ENCODE data around the gene JAM2. TPM values are rescaled to one million over a fixed set of nuclear protein-coding genes. Genes with fewer than 3 reads are reported as not detected.
A peak's percentile ranks its signal among the peaks of the same experiment; 100 is the strongest.

Gene JAM2
- total RNA-seq, 1 experiment from 2014 or later: 4.8 TPM

- CTCF ChIA-PET: no interaction called here
- no peaks in the 10 kb centered on the region for H3K4me1 Mint-ChIP-seq
- ATAC-seq (no peak), DNase-seq (ENCODE audit: low spot score) (no peak)
- TF ChIP-seq FOXK1 (CRISPR knock-in tag; IDR thresholded peaks at IDR 0.05) (no peak), FOXJ3 (CRISPR knock-in tag; IDR thresholded peaks at IDR 0.05; ENCODE audit: borderline replicate concordance) (no peak), MLX (CRISPR knock-in tag; IDR thresholded peaks at IDR 0.05) (no peak), CREB1 (CRISPR knock-in tag; IDR thresholded peaks at IDR 0.05) (no peak), ZNF263 (CRISPR knock-in tag; IDR thresholded peaks at IDR 0.05; ENCODE audit: low read depth) (no peak), ZNF512 (CRISPR knock-in tag; IDR thresholded peaks at IDR 0.05; ENCODE audit: borderline replicate concordance) (no peak)
- H3K27me3 Mint-ChIP-seq (ENCODE audit: low read depth): no peaks in the 10 kb centered on the region
- POLR2A ChIA-PET: interaction anchor here (0.7 kb wide), 1 partner anchor 1355 kb away, joined by 4 read pairs; no protein-coding TSS in a partner anchor
- no peak overlapping the region for H3K27ac Mint-ChIP-seq
- H3K4me3 Mint-ChIP-seq: no peak overlapping the region
- H3K9me3 Mint-ChIP-seq: no peaks in the 10 kb centered on the region
- peaks cover 58% of the 10 kb centered on the region for H3K36me3 Mint-ChIP-seq
Observed at GRCh38 chr21:25589887-25590286, 49.2 kb upstream of the JAM2 start.

- DNase-seq (ENCODE audit: low spot score) (peak; percentile 93), ATAC-seq (peak; percentile 95)
- no peaks in the 10 kb centered on the region for H3K27me3 Mint-ChIP-seq (ENCODE audit: low read depth)
- POLR2A ChIA-PET: interaction anchor here (0.5 to 1.0 kb wide), 2 partner anchors 127 to 1024 kb away, joined by 3 to 7 read pairs; partner anchors contain the start of genes ATP5PF and GABPA
- H3K27ac Mint-ChIP-seq: peak within 1 kb of the TSS; percentile 99
- peak within 1 kb of the TSS; percentile 99 for H3K4me3 Mint-ChIP-seq
- H3K4me1 Mint-ChIP-seq: peaks cover 11% of the 10 kb centered on the region
- H3K36me3 Mint-ChIP-seq: peaks cover 24% of the 10 kb centered on the region
- CTCF ChIA-PET: interaction anchor here (0.6 to 2.1 kb wide), 14 partner anchors 9 to 1113 kb away, joined by 3 to 19 read pairs (median 4); partner anchors contain the start of genes ATP5PF and GABPA
- no peaks in the 10 kb centered on the region for H3K9me3 Mint-ChIP-seq
- peak; percentile 73 for TF ChIP-seq ZNF281 (CRISPR knock-in tag; IDR thresholded peaks at IDR 0.05)
- no peak for TF ChIP-seq ATF1 (CRISPR knock-in tag; IDR thresholded peaks at IDR 0.05)
- TF ChIP-seq MAX (CRISPR knock-in tag; IDR thresholded peaks at IDR 0.05): peak; percentile 75; the same call in 1 of the 2 replicates
- no peak for TF ChIP-seq NFYB (CRISPR knock-in tag; conservative IDR thresholded peaks at IDR 0.05; ENCODE audit: low read depth)
- peak; percentile 89 for TF ChIP-seq JUN (CRISPR knock-in tag; IDR thresholded peaks at IDR 0.05)
- peak; percentile 98 for TF ChIP-seq HMGXB4 (CRISPR knock-in tag; IDR thresholded peaks at IDR 0.05)
- no peak for TF ChIP-seq AFF4 (CRISPR knock-in tag; IDR thresholded peaks at IDR 0.05; ENCODE audit: borderline replicate concordance)
- TF ChIP-seq GTF2I (CRISPR knock-in tag; conservative IDR thresholded peaks at IDR 0.05): no peak
- TF ChIP-seq ZNF263 (CRISPR knock-in tag; IDR thresholded peaks at IDR 0.05; ENCODE audit: low read depth): no peak
- no peak; the same call in 1 of the 2 replicates for TF ChIP-seq ZNF121 (CRISPR knock-in tag; IDR thresholded peaks at IDR 0.05)
- peak; percentile 81 for TF ChIP-seq NR2C2 (CRISPR knock-in tag; IDR thresholded peaks at IDR 0.05)
- TF ChIP-seq CREB1 (CRISPR knock-in tag; IDR thresholded peaks at IDR 0.05): peak; percentile 84; the same call in 1 of the 2 replicates
- peak; percentile 79 for TF ChIP-seq ETV6 (CRISPR knock-in tag; IDR thresholded peaks at IDR 0.05)
- no peak for TF ChIP-seq FOXJ3 (CRISPR knock-in tag; IDR thresholded peaks at IDR 0.05; ENCODE audit: borderline replicate concordance)
- TF ChIP-seq EMX1 (CRISPR knock-in tag; IDR thresholded peaks at IDR 0.05): no peak
- peak; percentile 85; the same call in 1 of the 2 replicates for TF ChIP-seq ZNF219 (CRISPR knock-in tag; IDR thresholded peaks at IDR 0.05; ENCODE audit: borderline replicate concordance)
- TF ChIP-seq SMAD3 (CRISPR knock-in tag; IDR thresholded peaks at IDR 0.05; ENCODE audit: borderline replicate concordance): no peak; the same call in 1 of the 2 replicates
Observed at GRCh38 chr21:25607151-25608043, 31.7 kb upstream of the JAM2 start, which contains the start of gene MRPL39. Gene MRPL39, minus strand, starts transcription at chr21:25607481. Its CDS starts 6 bp downstream, at chr21:25607475.

Measured in WTC11 (cell line).